GDM1 (cell line): ENCODE data around the gene FOXN3.
"Not testable (repeated sequence)": the region's sequence is repeated elsewhere in the genome, so short reads cannot be mapped to it uniquely, and the experiment has no call there.

ENCODE experiments used
- DNase-seq: peaks from one replicate; lab custom pipeline; 2025; lab: John Stamatoyannopoulos, UW

The FOXN3 gene

GRCh38 chr14:89270439-89271227, 146.4 kb downstream of the FOXN3 start:
- no peak for DNase-seq

GRCh38 chr14:89269404-89269803, 147.6 kb downstream of the FOXN3 start:
- DNase-seq: no peak

- DNase-seq: no peak
Observed at GRCh38 chr14:89268514-89268913, 148.5 kb downstream of the FOXN3 start.

- DNase-seq: no peak
Observed at GRCh38 chr14:89267656-89268055, 149.4 kb downstream of the FOXN3 start.

- no peak for DNase-seq
Observed at GRCh38 chr14:89267163-89267562, 149.9 kb downstream of the FOXN3 start.

- no peak for DNase-seq
Observed at GRCh38 chr14:89266754-89267153, 150.3 kb downstream of the FOXN3 start.

GRCh38 chr14:89265234-89265633, 151.8 kb downstream of the FOXN3 start:
- DNase-seq: no peak

GRCh38 chr14:89264196-89264800, 152.7 kb downstream of the FOXN3 start:
- no peak for DNase-seq

GRCh38 chr14:89262041-89262440, 155.0 kb downstream of the FOXN3 start:
- no peak for DNase-seq

- no peak for DNase-seq
Observed at GRCh38 chr14:89260898-89261297, 156.1 kb downstream of the FOXN3 start.

GRCh38 chr14:89259951-89260609, 157.0 kb downstream of the FOXN3 start:
- DNase-seq: no peak

GRCh38 chr14:89258728-89259273, 158.2 kb downstream of the FOXN3 start:
- DNase-seq: no peak

GRCh38 chr14:89256951-89257350, 160.1 kb downstream of the FOXN3 start:
- no peak for DNase-seq

- no peak for DNase-seq
Observed at GRCh38 chr14:89256283-89256682, 160.8 kb downstream of the FOXN3 start.

GRCh38 chr14:89255852-89256251, 161.2 kb downstream of the FOXN3 start:
- no peak for DNase-seq

GRCh38 chr14:89255012-89255411, 162.0 kb downstream of the FOXN3 start:
- DNase-seq: no peak

- no peak for DNase-seq
Observed at GRCh38 chr14:89254166-89254909, 162.7 kb downstream of the FOXN3 start.

- no peak for DNase-seq
Observed at GRCh38 chr14:89252887-89253532, 164.0 kb downstream of the FOXN3 start.

GRCh38 chr14:89251061-89251460, 166.0 kb downstream of the FOXN3 start:
- DNase-seq: no peak

- DNase-seq: not testable (repeated sequence)
Observed at GRCh38 chr14:89250655-89250975, 166.4 kb downstream of the FOXN3 start.

GRCh38 chr14:89249972-89250654, 166.9 kb downstream of the FOXN3 start:
- DNase-seq: no peak
